ENCODE data around the gene ZSCAN5A.

- TF ChIP-seq MNT (conservative IDR thresholded peaks at IDR 0.05), result no peak
- TF ChIP-seq, protein P1, sequence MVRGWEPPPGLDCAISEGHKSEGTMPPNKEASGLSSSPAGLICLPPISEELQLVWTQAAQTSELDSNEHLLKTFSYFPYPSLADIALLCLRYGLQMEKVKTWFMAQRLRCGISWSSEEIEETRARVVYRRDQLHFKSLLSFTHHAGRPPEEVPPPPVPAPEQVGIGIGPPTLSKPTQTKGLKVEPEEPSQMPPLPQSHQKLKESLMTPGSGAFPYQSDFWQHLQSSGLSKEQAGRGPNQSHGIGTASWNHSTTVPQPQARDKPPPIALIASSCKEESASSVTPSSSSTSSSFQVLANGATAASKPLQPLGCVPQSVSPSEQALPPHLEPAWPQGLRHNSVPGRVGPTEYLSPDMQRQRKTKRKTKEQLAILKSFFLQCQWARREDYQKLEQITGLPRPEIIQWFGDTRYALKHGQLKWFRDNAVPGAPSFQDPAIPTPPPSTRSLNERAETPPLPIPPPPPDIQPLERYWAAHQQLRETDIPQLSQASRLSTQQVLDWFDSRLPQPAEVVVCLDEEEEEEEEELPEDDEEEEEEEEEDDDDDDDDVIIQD (CRISPR knock-in tag; IDR thresholded peaks at IDR 0.05), result no peak
These were observed 95.7 kb downstream of the ZSCAN5A start for GRCh38 chr19:56218961-56219360.

Measured in K562 (cell line).